ENCODE data around the gene BCL7A.
"Not testable (repeated sequence)": the region's sequence is repeated elsewhere in the genome, so short reads cannot be mapped to it uniquely, and the experiment has no call there.

BCL7A gene

GRCh38 chr12:122054842-122055520 lies 33.3 kb downstream of the BCL7A start:
- Histone ChIP-seq H3K27ac (no peak overlapping the region), H3K4me3 (no peak overlapping the region), H3K27me3 (no peaks in the 10 kb centered on the region), H3K36me3 (peaks cover 0 to 54% (median 30%) of the 10 kb centered on the region in 3 donors), H3K4me1 (peaks cover 0 to 36% (median 15%) of the 10 kb centered on the region in 4 donors), H3K9me3 (no peaks in the 10 kb centered on the region)
- DNase-seq, result no peak
- intact Hi-C loops (cut with DNase I; ENCODE audit: low total_unique reads), result loop anchor here (2.0 kb wide), 1 partner anchor 68 kb away; no protein-coding TSS in a partner anchor
- no peak for TF ChIP-seq CTCF (IDR thresholded peaks at IDR 0.05)

GRCh38 chr12:122056406-122056805 lies 34.7 kb downstream of the BCL7A start:
- peaks cover 0 to 28% (median 9%) of the 10 kb centered on the region in 4 donors for H3K4me1 ChIP-seq
- peaks cover 0 to 64% (median 37%) of the 10 kb centered on the region in 3 donors for H3K36me3 ChIP-seq

GRCh38 chr12:122057007-122057735 lies 35.5 kb downstream of the BCL7A start:
- no peak for TF ChIP-seq CTCF (IDR thresholded peaks at IDR 0.05)
- intact Hi-C loops (cut with DNase I; ENCODE audit: low total_unique reads), result no loop called here
- peaks cover 0 to 23% (median 9%) of the 10 kb centered on the region in 4 donors for H3K4me1 ChIP-seq
- H3K4me3 ChIP-seq, result no peak overlapping the region
- DNase-seq, result no peak
- H3K36me3 ChIP-seq, result peaks cover 0 to 65% (median 38%) of the 10 kb centered on the region in 3 donors
- H3K27me3 ChIP-seq, result no peaks in the 10 kb centered on the region
- no peaks in the 10 kb centered on the region for H3K9me3 ChIP-seq
- H3K27ac ChIP-seq, result no peak overlapping the region

More at GRCh38 chr12:122056406-122056805, 34.7 kb downstream of the BCL7A start:
- H3K27me3 ChIP-seq; intact Hi-C loops (cut with DNase I; ENCODE audit: low total_unique reads); H3K4me3 ChIP-seq; H3K9me3 ChIP-seq; H3K27ac ChIP-seq; DNase-seq: not testable (repeated sequence)

- no peak for TF ChIP-seq CTCF (IDR thresholded peaks at IDR 0.05)
- H3K36me3 ChIP-seq, result peaks cover 0 to 65% (median 38%) of the 10 kb centered on the region in 3 donors
- intact Hi-C loops (cut with DNase I; ENCODE audit: low total_unique reads), result no loop called here
These were observed 36.1 kb downstream of the BCL7A start for GRCh38 chr12:122057769-122058168.

GRCh38 chr12:122058549-122059149 lies 37.0 kb downstream of the BCL7A start:
- no peaks in the 10 kb centered on the region for H3K27me3 ChIP-seq
- intact Hi-C loops (cut with DNase I; ENCODE audit: low total_unique reads), result no loop called here
- H3K4me3 ChIP-seq, result no peak overlapping the region
- peaks cover 2 to 35% (median 24%) of the 10 kb centered on the region in 4 donors for H3K4me1 ChIP-seq
- DNase-seq, result no peak
- H3K9me3 ChIP-seq, result no peaks in the 10 kb centered on the region
- TF ChIP-seq CTCF (IDR thresholded peaks at IDR 0.05), result no peak
- H3K27ac ChIP-seq, result no peak overlapping the region
- peaks cover 0 to 65% (median 38%) of the 10 kb centered on the region in 3 donors for H3K36me3 ChIP-seq

More at GRCh38 chr12:122057769-122058168, 36.1 kb downstream of the BCL7A start:
- H3K9me3 ChIP-seq, result no peaks in the 10 kb centered on the region
- no peak overlapping the region for H3K27ac ChIP-seq
- no peak overlapping the region for H3K4me3 ChIP-seq
- H3K4me1 ChIP-seq, result peaks cover 0 to 26% (median 15%) of the 10 kb centered on the region in 4 donors
- H3K27me3 ChIP-seq, result no peaks in the 10 kb centered on the region
- DNase-seq, result no peak
